H1 (cell line): ENCODE results near the gene SLCO1C1. TPM values are rescaled to one million over a fixed set of nuclear protein-coding genes. Genes with fewer than 3 reads are reported as not detected.

Experiments
- CTCF ChIA-PET: fragments of 300-600 bp; sonication (Branson Sonifier 250); formaldehyde crosslinking; loops from one replicate; lab custom pipeline; 2021; ENCODE audit not compliant: partially characterized antibody; lab: Charles Lee
- POLR2A ChIA-PET: fragments of 300-600 bp; sonication (Branson Sonifier 250); formaldehyde crosslinking; loops from one replicate; lab custom pipeline; 2021; ENCODE audit warnings: inconsistent platforms; ENCODE audit not compliant: partially characterized antibody; lab: Charles Lee
- DNase-seq, 2 experiments: peaks; one replicate each; pipeline versions ENCODE4 v3.0.0 to v3.0.0-alpha.2; 2010 to 2022; ENCODE audit warnings: low spot score in 2 of 2, low read depth in 1 of 2, mixed read lengths in 1 of 2
- FAIRE-seq: peaks from 2 replicates; lab custom pipeline; 2011; peaks lifted over from hg19 to GRCh38; lab: Jason Lieb, UNC
- H2AFZ ChIP-seq: 2 replicates; pipeline ENCODE4 v1.8.1; 2012; ENCODE audit warnings: low read length, inconsistent platforms
- H2AK5ac ChIP-seq: 2 replicates; pipeline ENCODE4 v1.6.1; 2013; ENCODE audit warnings: low read depth, low read length
- H2BK120ac ChIP-seq: replicated peaks from 2 replicates; pipeline ENCODE3; 2013; ENCODE audit warnings: low read depth, low read length, inconsistent platforms
- H2BK12ac ChIP-seq: 2 replicates; pipeline ENCODE4 v1.6.1; 2013; ENCODE audit warnings: low read depth, low read length
- H2BK15ac ChIP-seq: 2 replicates; pipeline ENCODE4 v1.6.1; 2013; ENCODE audit warnings: low read length
- H2BK20ac ChIP-seq: 2 replicates; pipeline ENCODE4 v1.6.1; 2013; ENCODE audit warnings: low read length
- H2BK5ac ChIP-seq: 2 replicates; pipeline ENCODE4 v1.6.1; 2013; ENCODE audit warnings: low read depth, low read length
- H3K14ac ChIP-seq: 2 replicates; pipeline ENCODE4 v1.6.1; 2013; ENCODE audit warnings: inconsistent platforms; ENCODE audit not compliant: insufficient read length
- H3K18ac ChIP-seq: 2 replicates; pipeline ENCODE4 v1.6.1; 2013; ENCODE audit warnings: low read length; ENCODE audit errors: extremely low read depth
- H3K23ac ChIP-seq: 2 replicates; pipeline ENCODE4 v1.6.1; 2013; ENCODE audit warnings: inconsistent platforms; ENCODE audit not compliant: insufficient read length
- H3K23me2 ChIP-seq: 2 replicates; pipeline ENCODE4 v1.6.1; 2013; ENCODE audit warnings: low read depth, low read length
- H3K27ac ChIP-seq: 2 replicates; pipeline ENCODE4 v1.6.1; 2011; ENCODE audit warnings: low read depth, low read length, inconsistent platforms
- H3K27me3 ChIP-seq, 4 experiments: replicated peaks in 1 of 4; 1 replicate in 1 of 4; 2 replicates in 3 of 4; pipeline versions ENCODE4 v1.6.1 to v1.8.1; 2011 to 2013; ENCODE audit warnings: low read length in 3 of 4, mild to moderate bottlenecking in 3 of 4, inconsistent platforms in 2 of 4, mixed read lengths in 2 of 4, moderate library complexity in 1 of 4; ENCODE audit not compliant: control insufficient read depth in 3 of 4, insufficient read depth in 3 of 4; ENCODE audit errors: extremely low read depth in 1 of 4
- H3K36me3 ChIP-seq, 4 experiments: 2 replicates each; pipeline versions ENCODE4 v1.6.1 to v1.8.1; 2011 to 2013; ENCODE audit warnings: mild to moderate bottlenecking in 4 of 4, low read length in 3 of 4, moderate library complexity in 2 of 4, control low read depth in 1 of 4, inconsistent platforms in 1 of 4; ENCODE audit not compliant: insufficient read depth in 4 of 4, control insufficient read depth in 2 of 4
- H3K4ac ChIP-seq: replicated peaks from 2 replicates; pipeline ENCODE3; 2013; ENCODE audit warnings: low read length, low read depth, mixed read lengths, inconsistent platforms; ENCODE audit not compliant: insufficient read length
- H3K4me1 ChIP-seq, 4 experiments: replicated peaks in 1 of 4; 1 replicate in 1 of 4; 2 replicates in 3 of 4; pipeline versions ENCODE4 v1.6.1 to v1.8.1; 2011 to 2013; ENCODE audit warnings: low read length in 3 of 4, inconsistent platforms in 2 of 4, mixed read lengths in 1 of 4; ENCODE audit not compliant: insufficient read depth in 4 of 4, control insufficient read depth in 3 of 4
- H3K4me2 ChIP-seq, 2 experiments: 2 replicates each; pipeline versions ENCODE4 v1.6.1 to v1.8.1; 2011 to 2013; ENCODE audit warnings: low read depth in 2 of 2, low read length in 2 of 2, control low read depth in 1 of 2, inconsistent platforms in 1 of 2, mild to moderate bottlenecking in 1 of 2; ENCODE audit not compliant: insufficient read depth in 1 of 2
- H3K4me3 ChIP-seq, 4 experiments: fragments of 200-600, 300-600 bp in 1 of 4; sonication (generic), shearing (Covaris generic), sonication (Bioruptor Twin) in 1 of 4; 2 replicates each; pipeline versions ENCODE4 v1.5.1 to v1.8.1; 2011 to 2016; ENCODE audit warnings: low read length in 4 of 4, low read depth in 3 of 4, control low read depth in 2 of 4, inconsistent platforms in 2 of 4, mild to moderate bottlenecking in 2 of 4, mixed read lengths in 1 of 4, moderate library complexity in 1 of 4; ENCODE audit not compliant: insufficient read depth in 2 of 4; ENCODE audit errors: extremely low read depth in 1 of 4
- H3K56ac ChIP-seq: replicated peaks from 2 replicates; pipeline ENCODE3; 2013; ENCODE audit warnings: low read depth, mild to moderate bottlenecking, mixed read lengths, low read length, inconsistent platforms; ENCODE audit not compliant: insufficient read length
- H3K79me1 ChIP-seq: 2 replicates; pipeline ENCODE4 v1.6.1; 2013; ENCODE audit warnings: low read depth, low read length, control low read depth
- H3K79me2 ChIP-seq, 2 experiments: 2 replicates each; pipeline versions ENCODE4 v1.6.1 to v1.8.1; 2012 to 2013; ENCODE audit warnings: low read length in 2 of 2, mild to moderate bottlenecking in 2 of 2, inconsistent platforms in 1 of 2; ENCODE audit not compliant: insufficient read depth in 2 of 2, control insufficient read depth in 1 of 2
- H3K9ac ChIP-seq, 4 experiments: replicated peaks in 1 of 4; 1 replicate in 1 of 4; 2 replicates in 3 of 4; pipeline versions ENCODE4 v1.6.1 to v1.8.1; 2011 to 2013; ENCODE audit warnings: low read depth in 3 of 4, low read length in 3 of 4, control low read depth in 2 of 4, mild to moderate bottlenecking in 2 of 4, moderate library complexity in 2 of 4, inconsistent platforms in 1 of 4; ENCODE audit errors: extremely low read depth in 1 of 4
- H3K9me3 ChIP-seq, 2 experiments: 2 replicates each; pipeline versions ENCODE4 v1.6.1 to v1.8.1; 2012 to 2013; ENCODE audit warnings: mild to moderate bottlenecking in 2 of 2, moderate library complexity in 2 of 2, control low read depth in 1 of 2, inconsistent platforms in 1 of 2, low read depth in 1 of 2, low read length in 1 of 2, mixed read lengths in 1 of 2; ENCODE audit not compliant: insufficient read depth in 2 of 2
- H4K20me1 ChIP-seq, 2 experiments: replicated peaks in 1 of 2; 2 replicates each; pipeline versions ENCODE3 to v1.8.1; 2011 to 2013; ENCODE audit warnings: inconsistent platforms in 2 of 2, low read length in 2 of 2, mild to moderate bottlenecking in 1 of 2; ENCODE audit not compliant: insufficient read depth in 2 of 2, control insufficient read depth in 1 of 2
- H4K5ac ChIP-seq: 2 replicates; pipeline ENCODE4 v1.6.1; 2013; ENCODE audit warnings: low read length, low read depth, mixed read lengths, inconsistent platforms; ENCODE audit not compliant: insufficient read length
- H4K8ac ChIP-seq: 2 replicates; pipeline ENCODE4 v1.8.0; 2013; ENCODE audit warnings: mild to moderate bottlenecking, moderate library complexity, low read length, inconsistent platforms; ENCODE audit not compliant: insufficient read depth; ENCODE audit errors: extremely low read depth
- H4K91ac ChIP-seq: replicated peaks from 2 replicates; pipeline ENCODE3; 2013; ENCODE audit warnings: low read length, mixed read lengths, inconsistent platforms; ENCODE audit not compliant: insufficient read length
- CHD2 ChIP-seq: IDR thresholded peaks from 2 replicates; pipeline ENCODE4 v1.6.1; 2012; ENCODE audit warnings: low read length, improper control_type of control experiment
- PHF8 ChIP-seq: fragments of 200-600 bp; sonication (generic); conservative IDR thresholded peaks from 2 replicates; pipeline ENCODE4 v1.7.1; 2012; ENCODE audit warnings: low read depth, mild to moderate bottlenecking, inconsistent platforms, low read length, moderate library complexity
- TCF12 ChIP-seq: IDR thresholded peaks from 2 replicates; pipeline ENCODE4 v1.6.1; 2011; ENCODE audit warnings: low read depth, mild to moderate bottlenecking, low read length
- WGBS, 2 experiments: shearing (Covaris generic) in 1 of 2; methylation state at CpG; one replicate each; pipeline versions ENCODE4 v1.1.6 to v1.1.7; 2013 to 2015; ENCODE audit warnings: low lambda C conversion rate in 2 of 2, mixed read lengths in 2 of 2, inconsistent platforms in 1 of 2, low coverage in 1 of 2, missing lambda C conversion rate in 1 of 2; ENCODE audit not compliant: insufficient replicate concordance in 2 of 2, insufficient coverage in 1 of 2, insufficient read length in 1 of 2; ENCODE audit errors: extremely low coverage in 1 of 2, missing lambda C conversion rate in 1 of 2; 5-methylcytosine and 5-hydroxymethylcytosine counted together
- polyA plus RNA-seq, 7 experiments: library from polyadenylated mRNA; depleted of rRNA in 3 of 7; stranded (reverse) in 5 of 7; unstranded in 2 of 7; fragments of >200 nt in 5 of 7; fragments of 200-250 nt in 2 of 7; gene quantifications; 1 replicate in 5 of 7; 2 replicates in 1 of 7; 4 replicates in 1 of 7; pipeline versions ENCODE4 v1.2.1 to v1.2.3, GENCODE V29; 2011 to 2013; ENCODE audit warnings: missing spikeins in 2 of 7, mixed read lengths in 2 of 7
- total RNA-seq: library from RNA; stranded (reverse); fragmentation: NEBNext Ultra II Directional; extraction: Animal tissue kit (Norgen Biotek cat#: 25700); gene quantifications from 2 replicates; pipeline ENCODE4 v1.2.1, GENCODE V29; 2021

SLCO1C1 gene
- total and polyA plus RNA-seq, 2 of the 8 experiments (the other 6 are each of a cell fraction or from before 2014, with no cell fraction given) = 0.18 to 0.74 TPM

DNA sequence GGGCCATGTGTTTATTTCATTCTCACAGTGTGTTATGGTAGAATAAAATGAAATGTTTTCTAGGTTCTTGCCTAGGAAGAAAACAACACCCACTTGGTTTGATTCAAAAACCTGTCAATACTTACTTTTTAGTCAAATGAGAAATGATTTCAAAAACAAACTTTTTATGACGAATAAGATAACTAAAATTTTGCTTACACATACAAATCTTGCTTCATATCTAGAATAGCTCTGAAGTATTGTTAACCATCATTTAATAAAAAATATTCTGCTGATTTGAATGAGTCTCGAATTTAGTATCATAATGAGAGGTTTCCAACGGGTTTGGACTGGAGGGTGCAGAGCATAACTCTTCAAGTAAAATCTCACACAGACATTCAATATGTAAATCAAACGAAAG is 23.2 kb downstream of the SLCO1C1 start:
- H4K5ac ChIP-seq = no peak overlapping the region
- H3K79me1 ChIP-seq = no peaks in the 10 kb centered on the region
- no peak overlapping the region for H3K56ac ChIP-seq
- H3K4me2 ChIP-seq = no peak overlapping the region
- H3K4me1 ChIP-seq = peaks cover 0 to 4% (median 1%) of the 10 kb centered on the region in 4 experiments; a peak in 2 of 7 replicates
- FAIRE-seq (no peak), DNase-seq (no peak)
- H3K27me3 ChIP-seq = no peaks in the 10 kb centered on the region
- H2AK5ac ChIP-seq = no peak overlapping the region
- no peaks in the 10 kb centered on the region for H3K79me2 ChIP-seq
- no peaks in the 10 kb centered on the region for H3K36me3 ChIP-seq
- H3K9ac ChIP-seq = no peak overlapping the region
- no peak overlapping the region for H3K14ac ChIP-seq
- H3K27ac ChIP-seq = no peak overlapping the region
- H3K23ac ChIP-seq = no peak overlapping the region
- H3K18ac ChIP-seq = no peak overlapping the region
- no peak overlapping the region for H2BK120ac ChIP-seq
- no peak overlapping the region for H4K8ac ChIP-seq
- H2BK5ac ChIP-seq = no peak overlapping the region
- H2AFZ ChIP-seq = no peak overlapping the region
- POLR2A ChIA-PET = no interaction called here
- H3K23me2 ChIP-seq = no peaks in the 10 kb centered on the region
- CTCF ChIA-PET = no interaction called here
- H2BK15ac ChIP-seq = no peak overlapping the region
- no peak overlapping the region for H2BK12ac ChIP-seq
- no peak overlapping the region for H4K91ac ChIP-seq
- no peak overlapping the region for H3K4me3 ChIP-seq
- H3K9me3 ChIP-seq = no peaks in the 10 kb centered on the region
- no peak overlapping the region for H2BK20ac ChIP-seq
- H4K20me1 ChIP-seq = no peaks in the 10 kb centered on the region
- no peak overlapping the region for H3K4ac ChIP-seq
- 79% methylated on average over 4 of the region's 4 CpGs; no CpG with 5 or more reads in 1 of the 2 experiments for WGBS, 2 experiments
- TF ChIP-seq PHF8 (no peak), CHD2 (no peak), TCF12 (no peak)
